GM10248 (cell line): ENCODE results near the gene PASD1.
"Not testable (repeated sequence)": the region's sequence is repeated elsewhere in the genome, so short reads cannot be mapped to it uniquely, and the experiment has no call there.

Experiments
- CTCF ChIA-PET: fragments of 300-600 bp; sonication (Branson Sonifier 250); formaldehyde crosslinking; extraction: SDS; loops from one replicate; lab custom pipeline; 2021; ENCODE audit warnings: antibody characterized with exemption; lab: Yijun Ruan, JAX
- POLR2A ChIA-PET: fragments of 350-650 bp; sonication (Branson Sonifier 250); formaldehyde crosslinking; extraction: SDS; loops from one replicate; lab custom pipeline; 2020; ENCODE audit warnings: antibody characterized with exemption; lab: Yijun Ruan, JAX
- DNase-seq: peaks from one replicate; pipeline ENCODE4 v3.0.0; 2012; ENCODE audit errors: extremely low spot score
- TF ChIP-seq, protein P1 (sequence below): IDR thresholded peaks from 2 replicates; pipeline ENCODE4 v1.5.1; 2012; ENCODE audit warnings: mild to moderate bottlenecking, low read depth; ENCODE audit errors: extremely low read depth, missing control alignments, control extremely low read depth

PASD1 gene

GRCh38 chrX:151694121-151694520, 130.6 kb downstream of the PASD1 start:
- TF ChIP-seq, protein P1, sequence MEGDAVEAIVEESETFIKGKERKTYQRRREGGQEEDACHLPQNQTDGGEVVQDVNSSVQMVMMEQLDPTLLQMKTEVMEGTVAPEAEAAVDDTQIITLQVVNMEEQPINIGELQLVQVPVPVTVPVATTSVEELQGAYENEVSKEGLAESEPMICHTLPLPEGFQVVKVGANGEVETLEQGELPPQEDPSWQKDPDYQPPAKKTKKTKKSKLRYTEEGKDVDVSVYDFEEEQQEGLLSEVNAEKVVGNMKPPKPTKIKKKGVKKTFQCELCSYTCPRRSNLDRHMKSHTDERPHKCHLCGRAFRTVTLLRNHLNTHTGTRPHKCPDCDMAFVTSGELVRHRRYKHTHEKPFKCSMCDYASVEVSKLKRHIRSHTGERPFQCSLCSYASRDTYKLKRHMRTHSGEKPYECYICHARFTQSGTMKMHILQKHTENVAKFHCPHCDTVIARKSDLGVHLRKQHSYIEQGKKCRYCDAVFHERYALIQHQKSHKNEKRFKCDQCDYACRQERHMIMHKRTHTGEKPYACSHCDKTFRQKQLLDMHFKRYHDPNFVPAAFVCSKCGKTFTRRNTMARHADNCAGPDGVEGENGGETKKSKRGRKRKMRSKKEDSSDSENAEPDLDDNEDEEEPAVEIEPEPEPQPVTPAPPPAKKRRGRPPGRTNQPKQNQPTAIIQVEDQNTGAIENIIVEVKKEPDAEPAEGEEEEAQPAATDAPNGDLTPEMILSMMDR, result no peak
- no peak for DNase-seq
- POLR2A ChIA-PET, result no interaction called here
- CTCF ChIA-PET, result no interaction called here

GRCh38 chrX:151694661-151695582, 131.4 kb downstream of the PASD1 start, which contains the start of gene PRRG3:
TSS of gene PRRG3 (plus strand) at chrX:151695458. CDS start at chrX:151698815, 3,357 bp downstream.
- POLR2A ChIA-PET, result no interaction called here
- TF ChIP-seq, protein P1, result no peak
- DNase-seq, result no peak
- CTCF ChIA-PET, result no interaction called here

GRCh38 chrX:151695583-151696340, 132.3 kb downstream of the PASD1 start:
- no peak for DNase-seq
- TF ChIP-seq, protein P1, result no peak
- CTCF ChIA-PET, result interaction anchor here (0.8 kb wide), 1 partner anchor 19 kb away, joined by 3 read pairs; no protein-coding TSS in a partner anchor
- POLR2A ChIA-PET, result no interaction called here

DNA sequence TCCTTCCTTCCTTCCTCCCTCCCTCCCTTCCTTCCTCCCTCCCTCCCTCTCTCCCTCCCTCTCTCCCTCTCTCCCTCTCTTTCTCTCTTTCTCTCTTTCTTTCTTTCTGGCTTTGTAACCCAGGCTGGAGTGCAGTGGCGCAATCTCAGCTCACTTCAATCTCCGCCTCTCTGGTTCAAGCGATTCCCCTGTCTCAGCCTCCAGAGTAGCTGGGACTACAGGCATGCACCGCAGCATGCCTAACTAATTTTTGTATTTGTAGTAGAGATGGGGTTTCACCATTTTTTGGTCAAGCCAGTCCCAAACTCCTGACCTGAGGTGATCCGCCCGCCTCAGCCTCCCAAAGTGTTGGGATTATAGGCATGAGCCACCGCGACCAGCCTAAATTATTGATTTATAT, 133.6 kb downstream of the PASD1 start:
- CTCF ChIA-PET, DNase-seq, POLR2A ChIA-PET: not testable (repeated sequence)

GRCh38 chrX:151697522-151697921, 134.0 kb downstream of the PASD1 start:
- CTCF ChIA-PET, result no interaction called here
- POLR2A ChIA-PET, result no interaction called here
- no peak for DNase-seq
- TF ChIP-seq, protein P1, result no peak

- CTCF ChIA-PET, result no interaction called here
- TF ChIP-seq, protein P1, result no peak
- no peak for DNase-seq
- POLR2A ChIA-PET, result no interaction called here
These were observed 135.0 kb downstream of the PASD1 start for GRCh38 chrX:151698485-151698884.
